CD14-positive monocyte (primary cell): ENCODE measurements around the gene MYO1E. TPM values are rescaled to one million over a fixed set of nuclear protein-coding genes. Genes with fewer than 3 reads are reported as not detected.
A peak's percentile ranks its signal among the peaks of the same experiment; 100 is the strongest.
"Not testable (repeated sequence)": the region's sequence is repeated elsewhere in the genome, so short reads cannot be mapped to it uniquely, and the experiment has no call there.

Experiments used
- DNase-seq, 3 donors: peaks; one replicate each; pipeline ENCODE4 v3.0.0-alpha.2; 2011 to 2022
- H2AFZ ChIP-seq: 2 replicates; pipeline ENCODE4 v1.6.0; 2012; ENCODE audit warnings: mild to moderate bottlenecking, low read depth, low read length, inconsistent platforms; ENCODE audit not compliant: insufficient read depth, poor library complexity, severe bottlenecking
- H3K27ac ChIP-seq, 2 donors: 1 replicate in 1 of 2; 2 replicates in 1 of 2; pipeline ENCODE4 v1.5.1; 2012 to 2013; ENCODE audit warnings: low read length in 2 of 2, control low read depth in 1 of 2, inconsistent platforms in 1 of 2, low read depth in 1 of 2, mild to moderate bottlenecking in 1 of 2
- H3K27me3 ChIP-seq, 2 donors: one replicate each; pipeline versions ENCODE4 v1.6.0 to v1.6.1; 2011 to 2013; ENCODE audit warnings: low read length in 2 of 2; ENCODE audit not compliant: control insufficient read depth in 2 of 2, insufficient read depth in 2 of 2
- H3K36me3 ChIP-seq, 2 donors: replicated peaks in 1 of 2; 1 replicate in 1 of 2; 2 replicates in 1 of 2; pipeline versions ENCODE4 v1.5.1 to v1.6.1; 2012 to 2013; ENCODE audit warnings: low read length in 2 of 2, control low read depth in 1 of 2, inconsistent platforms in 1 of 2, mild to moderate bottlenecking in 1 of 2; ENCODE audit not compliant: insufficient read depth in 2 of 2, control insufficient read depth in 1 of 2
- H3K4me1 ChIP-seq, 2 donors: 1 replicate in 1 of 2; 2 replicates in 1 of 2; pipeline versions ENCODE4 v1.5.1 to v1.6.1; 2012 to 2013; ENCODE audit warnings: low read length in 2 of 2, control low read depth in 1 of 2, inconsistent platforms in 1 of 2, mild to moderate bottlenecking in 1 of 2, moderate library complexity in 1 of 2; ENCODE audit not compliant: insufficient read depth in 2 of 2, control insufficient read depth in 1 of 2
- H3K4me2 ChIP-seq: replicated peaks from 2 replicates; pipeline ENCODE3; 2012; ENCODE audit warnings: low read length, moderate library complexity, mild to moderate bottlenecking; ENCODE audit not compliant: poor library complexity, severe bottlenecking; ENCODE audit errors: extremely low read depth
- H3K4me3 ChIP-seq, 3 experiments: fragments of 200-600 bp in 1 of 3; sonication (generic) in 1 of 3; replicated peaks in 1 of 3; 1 replicate in 2 of 3; 2 replicates in 1 of 3; pipeline ENCODE4 v1.5.1; 2011 to 2013; ENCODE audit warnings: low read length in 3 of 3, mild to moderate bottlenecking in 3 of 3, control low read depth in 2 of 3, low read depth in 2 of 3, inconsistent platforms in 1 of 3, moderate library complexity in 1 of 3
- H3K79me2 ChIP-seq: 2 replicates; pipeline ENCODE4 v1.6.0; 2012; ENCODE audit warnings: mild to moderate bottlenecking, control low read depth, inconsistent platforms, low read length, moderate library complexity; ENCODE audit not compliant: insufficient read depth
- H3K9ac ChIP-seq: 2 replicates; pipeline ENCODE4 v1.6.0; 2017; ENCODE audit warnings: low read length, mild to moderate bottlenecking; ENCODE audit not compliant: insufficient read depth, poor library complexity, severe bottlenecking
- H3K9me3 ChIP-seq, 2 donors: replicated peaks in 1 of 2; 1 replicate in 1 of 2; 2 replicates in 1 of 2; pipeline versions ENCODE4 v1.5.1 to v1.6.1; 2012 to 2013; ENCODE audit warnings: low read length in 2 of 2, control low read depth in 1 of 2; ENCODE audit not compliant: control insufficient read depth in 1 of 2, insufficient read depth in 1 of 2
- H4K20me1 ChIP-seq: 2 replicates; pipeline ENCODE4 v1.6.0; 2012; ENCODE audit warnings: mild to moderate bottlenecking, low read length, control low read depth, moderate library complexity; ENCODE audit not compliant: insufficient read depth
- H3K27ac Mint-ChIP-seq, 7 donors: one replicate each; pipeline ENCODE4 v1.8.0; 2020; ENCODE audit warnings: mild to moderate bottlenecking in 7 of 7, mixed read lengths in 7 of 7, moderate library complexity in 6 of 7, inconsistent platforms in 2 of 7
- H3K27me3 Mint-ChIP-seq, 3 donors: one replicate each; pipeline ENCODE4 v1.8.0; 2021 to 2022; ENCODE audit warnings: low read depth in 3 of 3, mild to moderate bottlenecking in 3 of 3, mixed read lengths in 3 of 3, moderate library complexity in 3 of 3, inconsistent platforms in 1 of 3
- H3K36me3 Mint-ChIP-seq, 2 donors: one replicate each; pipeline ENCODE4 v1.8.0; 2020; ENCODE audit warnings: mixed read lengths in 2 of 2, inconsistent platforms in 1 of 2, mild to moderate bottlenecking in 1 of 2
- H3K4me1 Mint-ChIP-seq: one replicate; pipeline ENCODE4 v1.8.0; 2020; ENCODE audit warnings: mild to moderate bottlenecking, mixed read lengths
- H3K4me3 Mint-ChIP-seq, 2 donors: one replicate each; pipeline ENCODE4 v1.8.0; 2020; ENCODE audit warnings: mild to moderate bottlenecking in 2 of 2, mixed read lengths in 2 of 2, moderate library complexity in 1 of 2
- H3K9me3 Mint-ChIP-seq, 7 donors: one replicate each; pipeline ENCODE4 v1.8.0; 2020 to 2022; ENCODE audit warnings: mixed read lengths in 7 of 7, mild to moderate bottlenecking in 6 of 7, moderate library complexity in 6 of 7, inconsistent platforms in 2 of 7
- CTCF ChIP-seq: fragments of 200-600 bp; IDR thresholded peaks from one replicate; pipeline ENCODE4 v1.8.0; 2022; ENCODE audit warnings: antibody characterized with exemption, mild to moderate bottlenecking
- WGBS: methylation state at CpG from one replicate; pipeline ENCODE4 v1.1.5; 2013; ENCODE audit warnings: missing lambda C conversion rate; ENCODE audit not compliant: insufficient coverage; 5-methylcytosine and 5-hydroxymethylcytosine counted together
- intact Hi-C, 2 donors: fragments of 100-400 bp; cut with micrococcal nuclease; formaldehyde crosslinking; loops; one replicate each; pipeline versions ENCODE4 v1.15.0 to v1.15.1; 2023
- polyA plus RNA-seq, 3 donors: library from polyadenylated mRNA; depleted of rRNA in 1 of 3; unstranded in 2 of 3; stranded (reverse) in 1 of 3; fragments of 300-500 nt in 2 of 3; fragments of >200 nt in 1 of 3; fragmentation: Illumina TruSeq in 2 of 3; gene quantifications; 1 replicate in 2 of 3; 2 replicates in 1 of 3; pipeline ENCODE4 v1.2.3, GENCODE V29; 2012 to 2021

MYO1E gene
- polyA plus RNA-seq, 3 donors = 5.5 to 16.2 (median 6.2) TPM

GRCh38 chr15:59392299-59392698 is 19.6 kb upstream of the MYO1E start:
- Histone ChIP-seq H3K79me2 (no peaks in the 10 kb centered on the region), H3K27ac (no peak overlapping the region), H3K4me1 (peaks cover 46 to 49% of the 10 kb centered on the region in 2 donors), H4K20me1 (no peaks in the 10 kb centered on the region), H3K4me3 (no peak overlapping the region), H3K9me3 (no peaks in the 10 kb centered on the region), H2AFZ (peak overlapping the region; percentile 15), H3K9ac (no peak overlapping the region), H3K27me3 (no peaks in the 10 kb centered on the region), H3K4me2 (no peak overlapping the region), H3K36me3 (no peaks in the 10 kb centered on the region)
- intact Hi-C loops = no loop called here
- Mint-ChIP-seq H3K36me3 (no peaks in the 10 kb centered on the region), H3K4me1 (peaks cover 48% of the 10 kb centered on the region), H3K27ac (peak overlapping the region in 1 of 7 donors; percentile 54), H3K4me3 (no peak overlapping the region), H3K27me3 (peaks cover 0 to 2% (median 0%) of the 10 kb centered on the region in 3 donors), H3K9me3 (peaks cover 0 to 2% (median 0%) of the 10 kb centered on the region in 7 donors)
- 100% methylated on average over 3 of the region's 5 CpGs for WGBS
- TF ChIP-seq CTCF = no peak
- no peak for DNase-seq

- peak; percentile 48 to 79 (median 72) for DNase-seq
- intact Hi-C loops = no loop called here
- peaks cover 0 to 2% (median 0%) of the 10 kb centered on the region in 7 donors for H3K9me3 Mint-ChIP-seq
- H3K9ac ChIP-seq = no peak overlapping the region
- H3K4me3 ChIP-seq = peak overlapping the region in 1 of 3 experiments; percentile 26
- H3K9me3 ChIP-seq = no peaks in the 10 kb centered on the region
- peak overlapping the region; percentile 57 to 85 (median 82) for H3K27ac Mint-ChIP-seq
- H3K4me1 ChIP-seq = peaks cover 40 to 42% of the 10 kb centered on the region in 2 donors
- peak overlapping the region; percentile 36 to 55 for H3K27ac ChIP-seq
- H3K4me3 Mint-ChIP-seq = no peak overlapping the region
- H3K79me2 ChIP-seq = no peaks in the 10 kb centered on the region
- H3K36me3 ChIP-seq = no peaks in the 10 kb centered on the region
- H3K27me3 ChIP-seq = no peaks in the 10 kb centered on the region
- H2AFZ ChIP-seq = no peak overlapping the region
- no peaks in the 10 kb centered on the region for H4K20me1 ChIP-seq
- H3K4me1 Mint-ChIP-seq = peaks cover 40% of the 10 kb centered on the region
- no peak for TF ChIP-seq CTCF
- peaks cover 0 to 3% (median 0%) of the 10 kb centered on the region in 3 donors for H3K27me3 Mint-ChIP-seq
- no peaks in the 10 kb centered on the region for H3K36me3 Mint-ChIP-seq
- H3K4me2 ChIP-seq = peak overlapping the region; percentile 34
- WGBS = no CpG with 5 or more reads among the region's 3 CpGs
These were observed 16.0 kb upstream of the MYO1E start for GRCh38 chr15:59388670-59389069.

DNA sequence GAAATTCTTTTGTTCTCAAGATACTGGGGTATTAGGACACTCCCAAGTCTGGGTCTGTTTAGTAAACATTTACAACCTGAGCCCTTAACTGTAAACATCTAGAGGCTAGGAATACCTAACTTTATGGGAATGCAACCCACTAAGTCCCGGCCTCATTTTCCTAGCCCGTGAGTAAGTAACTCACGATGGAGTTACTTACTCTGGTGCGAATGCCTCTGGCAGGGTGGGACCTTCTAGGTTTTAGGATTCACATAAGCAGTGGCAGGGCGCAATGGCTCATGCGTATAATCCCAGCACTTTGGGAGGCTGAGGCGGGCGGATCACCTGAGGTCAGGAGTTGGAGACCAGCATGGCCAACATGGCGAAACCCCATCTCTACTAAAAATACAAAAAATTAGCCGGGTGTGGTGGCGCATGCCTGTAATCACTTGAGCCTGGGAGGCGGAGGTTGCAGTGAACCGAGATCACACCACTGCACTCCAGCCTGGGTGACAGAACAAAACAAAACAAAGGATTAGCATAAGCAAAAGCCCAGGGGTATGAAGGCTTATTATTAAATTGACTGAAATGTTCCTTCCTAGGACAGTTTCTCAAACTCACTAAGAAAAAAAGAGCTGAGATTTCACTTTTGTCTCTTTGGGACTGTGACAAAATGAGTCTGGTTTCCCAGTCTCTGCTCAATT is 14.7 kb upstream of the MYO1E start:
- H3K4me3 ChIP-seq, H3K9me3 Mint-ChIP-seq, intact Hi-C loops, H3K9me3 ChIP-seq, H3K79me2 ChIP-seq, H3K27me3 Mint-ChIP-seq, H3K36me3 ChIP-seq, H3K27ac ChIP-seq, H3K9ac ChIP-seq, DNase-seq, H4K20me1 ChIP-seq, H2AFZ ChIP-seq, H3K4me2 ChIP-seq, H3K36me3 Mint-ChIP-seq, H3K4me3 Mint-ChIP-seq, H3K27me3 ChIP-seq: not testable (repeated sequence)
- Mint-ChIP-seq H3K27ac (peak overlapping the region in 1 of 7 donors; percentile 56), H3K4me1 (peaks cover 31% of the 10 kb centered on the region)
- peaks cover 32 to 33% of the 10 kb centered on the region in 2 donors for H3K4me1 ChIP-seq
- WGBS = 100% methylated on average over 5 of the region's 13 CpGs
